Measurements from ENCODE around the gene MTHFSD. TPM values are rescaled to one million over a fixed set of nuclear protein-coding genes. Genes with fewer than 3 reads are reported as not detected.

The MTHFSD gene
- total and polyA plus RNA-seq, 2 experiments from 2014 or later, result 11.5 to 21.5 TPM

DNA sequence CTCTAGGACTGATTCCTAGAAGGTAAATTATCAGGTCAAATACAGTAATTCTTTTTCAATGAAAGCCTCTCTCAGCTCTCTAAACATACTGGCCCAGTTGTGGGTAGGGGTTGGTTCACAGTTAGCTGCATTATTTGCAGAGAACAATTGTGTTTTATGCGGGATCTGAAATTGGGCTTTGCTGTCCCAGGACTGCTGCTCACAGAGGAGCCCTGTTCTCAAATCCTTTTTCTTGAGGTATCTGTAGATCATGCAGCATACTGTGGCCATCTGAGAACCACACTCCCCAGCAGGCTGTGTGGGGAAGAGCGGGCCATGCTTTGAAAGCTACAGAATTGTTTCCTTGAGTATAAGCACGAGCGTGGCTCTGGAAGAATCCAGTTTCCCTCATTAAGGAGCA is 17.5 kb downstream of the MTHFSD start:
- no peak overlapping the region for H3K27ac ChIP-seq
- H3K4me2 ChIP-seq, result no peak overlapping the region
- TF ChIP-seq EZH2phosphoT487 (IDR thresholded peaks at IDR 0.05; ENCODE audit: low read depth, severe bottlenecking, unreplicated experiment), result no peak
- TF ChIP-seq, protein P1, sequence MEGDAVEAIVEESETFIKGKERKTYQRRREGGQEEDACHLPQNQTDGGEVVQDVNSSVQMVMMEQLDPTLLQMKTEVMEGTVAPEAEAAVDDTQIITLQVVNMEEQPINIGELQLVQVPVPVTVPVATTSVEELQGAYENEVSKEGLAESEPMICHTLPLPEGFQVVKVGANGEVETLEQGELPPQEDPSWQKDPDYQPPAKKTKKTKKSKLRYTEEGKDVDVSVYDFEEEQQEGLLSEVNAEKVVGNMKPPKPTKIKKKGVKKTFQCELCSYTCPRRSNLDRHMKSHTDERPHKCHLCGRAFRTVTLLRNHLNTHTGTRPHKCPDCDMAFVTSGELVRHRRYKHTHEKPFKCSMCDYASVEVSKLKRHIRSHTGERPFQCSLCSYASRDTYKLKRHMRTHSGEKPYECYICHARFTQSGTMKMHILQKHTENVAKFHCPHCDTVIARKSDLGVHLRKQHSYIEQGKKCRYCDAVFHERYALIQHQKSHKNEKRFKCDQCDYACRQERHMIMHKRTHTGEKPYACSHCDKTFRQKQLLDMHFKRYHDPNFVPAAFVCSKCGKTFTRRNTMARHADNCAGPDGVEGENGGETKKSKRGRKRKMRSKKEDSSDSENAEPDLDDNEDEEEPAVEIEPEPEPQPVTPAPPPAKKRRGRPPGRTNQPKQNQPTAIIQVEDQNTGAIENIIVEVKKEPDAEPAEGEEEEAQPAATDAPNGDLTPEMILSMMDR (IDR thresholded peaks at IDR 0.05; ENCODE audit: poor library complexity), result no peak
- no peak for TF ChIP-seq EZH2 (IDR thresholded peaks at IDR 0.05; ENCODE audit: borderline replicate concordance)
- no peaks in the 10 kb centered on the region for H3K9me2 ChIP-seq (replicated peaks; ENCODE audit: insufficient read depth)
- 96% methylated on average over 4 of the region's 4 CpGs for WGBS (ENCODE audit: low lambda C conversion rate, missing lambda C conversion rate)
- no peak overlapping the region for H2AFZ ChIP-seq
- no peaks in the 10 kb centered on the region for H3K79me2 ChIP-seq
- no peak for DNase-seq (ENCODE audit: low spot score)
- no peak overlapping the region for H3K4me3 ChIP-seq
- no peaks in the 10 kb centered on the region for H3K4me1 ChIP-seq (ENCODE audit: insufficient read depth)
- H3K27me3 ChIP-seq, result no peaks in the 10 kb centered on the region
- no peaks in the 10 kb centered on the region for H3K9me3 ChIP-seq (ENCODE audit: low read depth)
- no peaks in the 10 kb centered on the region for H3K36me3 ChIP-seq (replicated peaks; ENCODE audit: insufficient read depth, low read depth)
- no peaks in the 10 kb centered on the region for H4K20me1 ChIP-seq (ENCODE audit: insufficient read depth, poor library complexity, severe bottlenecking)

DNA sequence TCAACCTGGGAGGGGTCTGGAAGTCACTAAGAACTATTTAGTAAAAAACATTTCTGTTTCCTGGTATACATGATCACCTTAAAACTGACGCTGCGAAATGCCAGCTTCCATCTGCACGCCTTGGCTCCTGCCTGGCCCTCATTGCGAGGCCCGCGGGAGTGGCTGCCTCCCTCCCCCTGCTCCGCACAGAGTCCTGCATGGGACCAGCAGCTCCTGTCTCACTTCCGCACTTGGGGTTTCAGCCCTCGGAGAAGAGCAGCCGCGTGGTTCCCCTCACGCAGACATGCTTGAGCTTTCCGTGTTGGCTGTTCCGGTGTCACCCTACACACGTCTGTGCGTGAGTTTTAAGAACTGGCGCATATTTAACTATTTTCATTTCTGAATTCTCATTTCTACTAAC is 18.4 kb downstream of the MTHFSD start:
- Histone ChIP-seq H3K27ac (no peak overlapping the region), H3K4me2 (no peak overlapping the region), H3K4me1 (ENCODE audit: insufficient read depth) (no peaks in the 10 kb centered on the region), H3K9me3 (ENCODE audit: low read depth) (no peaks in the 10 kb centered on the region), H3K4me3 (no peak overlapping the region), H4K20me1 (ENCODE audit: insufficient read depth, poor library complexity, severe bottlenecking) (no peaks in the 10 kb centered on the region), H3K79me2 (no peaks in the 10 kb centered on the region), H3K9me2 (replicated peaks; ENCODE audit: insufficient read depth) (no peaks in the 10 kb centered on the region), H3K27me3 (no peaks in the 10 kb centered on the region), H3K36me3 (replicated peaks; ENCODE audit: insufficient read depth, low read depth) (no peaks in the 10 kb centered on the region), H2AFZ (no peak overlapping the region)
- 97% methylated on average over 17 of the region's 17 CpGs for WGBS (ENCODE audit: low lambda C conversion rate, missing lambda C conversion rate)
- TF ChIP-seq, protein P1 (IDR thresholded peaks at IDR 0.05; ENCODE audit: poor library complexity), result no peak
- TF ChIP-seq EZH2 (IDR thresholded peaks at IDR 0.05; ENCODE audit: borderline replicate concordance) (no peak), EZH2phosphoT487 (IDR thresholded peaks at IDR 0.05; ENCODE audit: low read depth, severe bottlenecking, unreplicated experiment) (no peak)
- no peak for DNase-seq (ENCODE audit: low spot score)

DNA sequence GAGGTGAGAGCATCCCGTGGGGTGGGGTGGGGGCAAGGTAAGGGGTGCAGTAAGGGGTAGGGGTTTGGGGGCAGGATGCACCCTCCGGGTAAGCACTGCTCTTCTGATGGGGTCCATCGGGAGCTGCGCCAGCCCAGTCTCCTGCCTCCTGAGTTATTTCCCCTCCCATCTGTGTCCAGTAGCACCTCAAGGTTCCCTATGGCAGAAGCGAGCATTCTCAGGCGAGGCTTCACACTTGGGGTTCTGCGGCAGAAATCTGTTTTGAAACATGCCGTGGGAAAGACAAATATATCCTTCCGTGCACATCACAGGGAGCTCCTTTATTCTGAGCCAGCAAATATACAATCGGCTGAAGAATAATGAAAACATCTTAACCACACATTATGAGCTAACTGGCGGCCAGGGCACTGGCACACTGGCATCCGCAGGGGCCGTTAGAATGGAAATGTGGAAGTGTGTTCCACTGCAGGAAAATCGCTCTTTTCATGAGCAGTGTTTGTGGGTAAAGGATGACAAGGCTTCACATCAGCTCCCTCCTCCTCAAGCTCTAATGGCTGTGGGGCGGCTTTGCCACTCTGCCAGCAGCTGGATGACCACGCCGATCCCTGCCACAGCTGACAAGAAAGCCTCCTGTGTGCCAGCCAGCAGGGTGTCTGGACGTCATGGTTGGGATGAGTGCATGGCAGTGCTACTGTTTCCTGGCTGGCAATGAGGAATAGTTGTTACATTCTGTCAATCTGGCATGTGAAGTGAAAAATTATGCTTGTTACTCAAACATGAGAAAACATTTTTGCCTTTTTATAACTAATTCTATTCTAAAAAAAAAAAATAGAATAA is 20.0 kb downstream of the MTHFSD start:
- TF ChIP-seq EZH2phosphoT487 (IDR thresholded peaks at IDR 0.05; ENCODE audit: low read depth, severe bottlenecking, unreplicated experiment) (no peak), EZH2 (IDR thresholded peaks at IDR 0.05; ENCODE audit: borderline replicate concordance) (no peak)
- TF ChIP-seq, protein P1 (IDR thresholded peaks at IDR 0.05; ENCODE audit: poor library complexity), result no peak
- no peak overlapping the region for H3K4me2 ChIP-seq
- 88% methylated on average over 16 of the region's 18 CpGs for WGBS (ENCODE audit: low lambda C conversion rate, missing lambda C conversion rate)
- no peak for DNase-seq (ENCODE audit: low spot score)
- H3K79me2 ChIP-seq, result no peaks in the 10 kb centered on the region
- no peaks in the 10 kb centered on the region for H3K9me3 ChIP-seq (ENCODE audit: low read depth)
- H2AFZ ChIP-seq, result no peak overlapping the region
- H3K36me3 ChIP-seq (replicated peaks; ENCODE audit: insufficient read depth, low read depth), result no peaks in the 10 kb centered on the region
- H3K9me2 ChIP-seq (replicated peaks; ENCODE audit: insufficient read depth), result no peaks in the 10 kb centered on the region
- H3K4me3 ChIP-seq, result no peak overlapping the region
- H3K4me1 ChIP-seq (ENCODE audit: insufficient read depth), result no peaks in the 10 kb centered on the region
- H4K20me1 ChIP-seq (ENCODE audit: insufficient read depth, poor library complexity, severe bottlenecking), result no peaks in the 10 kb centered on the region
- no peak overlapping the region for H3K27ac ChIP-seq
- no peaks in the 10 kb centered on the region for H3K27me3 ChIP-seq
